GM12864 (cell line): ENCODE measurements around the gene MS4A10.

ENCODE experiments used
- DNase-seq: peaks from one replicate; pipeline ENCODE4 v3.0.0-alpha.2; 2011; ENCODE audit warnings: low read depth
- H3K4me3 ChIP-seq: 2 replicates; pipeline ENCODE4 v1.5.1; 2011; ENCODE audit warnings: mild to moderate bottlenecking, low read depth, low read length, control low read depth
- TF ChIP-seq, protein P1 (sequence below): IDR thresholded peaks from 2 replicates; pipeline ENCODE4 v1.5.1; 2011; ENCODE audit warnings: low read depth, mild to moderate bottlenecking, moderate library complexity, low read length, control low read depth, inconsistent platforms; ENCODE audit errors: missing control alignments

MS4A10 gene

DNA sequence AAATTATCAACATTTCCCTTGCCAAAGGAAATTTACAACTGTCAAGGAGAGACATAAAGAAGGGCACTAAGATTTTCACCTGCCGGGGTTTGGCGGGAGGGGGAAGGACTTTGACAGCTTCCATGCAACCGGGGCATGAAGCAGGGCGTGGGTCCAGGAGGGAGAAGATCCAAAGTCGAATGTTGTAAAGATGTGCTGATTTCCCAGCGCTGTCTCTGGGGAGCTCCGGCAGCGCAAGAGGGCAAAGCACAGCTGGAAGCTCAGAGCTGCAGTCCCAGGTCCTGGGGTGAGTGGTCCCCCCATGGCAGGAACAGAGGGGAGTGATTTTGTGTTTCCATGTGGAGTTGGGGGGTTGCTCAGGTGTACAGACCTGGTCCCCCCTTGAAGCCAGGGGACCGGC lies at the start of gene MS4A10:
Gene MS4A10, plus strand, starts transcription at position 198 of the 400 bp plus-strand sequence. CDS start 5,003 bp downstream, outside the sequence.
- DNase-seq, result no peak
- TF ChIP-seq, protein P1, sequence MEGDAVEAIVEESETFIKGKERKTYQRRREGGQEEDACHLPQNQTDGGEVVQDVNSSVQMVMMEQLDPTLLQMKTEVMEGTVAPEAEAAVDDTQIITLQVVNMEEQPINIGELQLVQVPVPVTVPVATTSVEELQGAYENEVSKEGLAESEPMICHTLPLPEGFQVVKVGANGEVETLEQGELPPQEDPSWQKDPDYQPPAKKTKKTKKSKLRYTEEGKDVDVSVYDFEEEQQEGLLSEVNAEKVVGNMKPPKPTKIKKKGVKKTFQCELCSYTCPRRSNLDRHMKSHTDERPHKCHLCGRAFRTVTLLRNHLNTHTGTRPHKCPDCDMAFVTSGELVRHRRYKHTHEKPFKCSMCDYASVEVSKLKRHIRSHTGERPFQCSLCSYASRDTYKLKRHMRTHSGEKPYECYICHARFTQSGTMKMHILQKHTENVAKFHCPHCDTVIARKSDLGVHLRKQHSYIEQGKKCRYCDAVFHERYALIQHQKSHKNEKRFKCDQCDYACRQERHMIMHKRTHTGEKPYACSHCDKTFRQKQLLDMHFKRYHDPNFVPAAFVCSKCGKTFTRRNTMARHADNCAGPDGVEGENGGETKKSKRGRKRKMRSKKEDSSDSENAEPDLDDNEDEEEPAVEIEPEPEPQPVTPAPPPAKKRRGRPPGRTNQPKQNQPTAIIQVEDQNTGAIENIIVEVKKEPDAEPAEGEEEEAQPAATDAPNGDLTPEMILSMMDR, result no peak

GRCh38 chr11:60739114-60739513 lies 46.0 kb upstream of the MS4A10 start:
- no peak for DNase-seq
- no peak overlapping the region for H3K4me3 ChIP-seq
- TF ChIP-seq, protein P1, result peak; percentile 31

More for the DNA sequence above, at the start of gene MS4A10:
- no peak within 1 kb of the TSS for H3K4me3 ChIP-seq

- TF ChIP-seq, protein P1, result no peak
- H3K4me3 ChIP-seq, result no peak overlapping the region
- DNase-seq, result no peak
These were observed 44.6 kb upstream of the MS4A10 start for GRCh38 chr11:60740573-60740972.

- TF ChIP-seq, protein P1, result no peak
- no peak overlapping the region for H3K4me3 ChIP-seq
- no peak for DNase-seq
These were observed 43.7 kb upstream of the MS4A10 start for GRCh38 chr11:60741421-60741820.

- no peak overlapping the region for H3K4me3 ChIP-seq
- TF ChIP-seq, protein P1, result no peak
These were observed 42.1 kb upstream of the MS4A10 start for GRCh38 chr11:60743058-60743457.

DNA sequence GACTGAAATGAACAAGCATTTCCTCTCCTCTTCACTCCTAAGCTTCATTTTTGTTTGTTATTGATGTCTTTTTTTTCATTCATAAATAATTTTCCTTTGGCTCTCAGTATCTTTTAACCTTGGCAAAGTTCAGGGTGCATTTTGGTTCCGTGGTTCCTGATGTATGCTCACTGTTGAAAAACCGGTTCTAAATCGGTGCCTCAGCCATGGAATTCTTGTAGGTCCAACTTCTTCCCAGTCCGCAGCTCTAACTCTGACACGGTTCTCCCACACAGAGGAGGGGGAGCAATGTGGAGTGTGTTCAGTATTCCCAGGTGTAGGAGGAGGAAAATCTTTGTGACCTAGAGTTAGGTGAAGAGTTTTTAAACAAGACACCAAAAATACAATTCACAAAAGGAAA lies 41.0 kb upstream of the MS4A10 start:
- no peak overlapping the region for H3K4me3 ChIP-seq
- TF ChIP-seq, protein P1, result no peak
- no peak for DNase-seq

More at GRCh38 chr11:60743058-60743457, 42.1 kb upstream of the MS4A10 start:
- no peak for DNase-seq

DNA sequence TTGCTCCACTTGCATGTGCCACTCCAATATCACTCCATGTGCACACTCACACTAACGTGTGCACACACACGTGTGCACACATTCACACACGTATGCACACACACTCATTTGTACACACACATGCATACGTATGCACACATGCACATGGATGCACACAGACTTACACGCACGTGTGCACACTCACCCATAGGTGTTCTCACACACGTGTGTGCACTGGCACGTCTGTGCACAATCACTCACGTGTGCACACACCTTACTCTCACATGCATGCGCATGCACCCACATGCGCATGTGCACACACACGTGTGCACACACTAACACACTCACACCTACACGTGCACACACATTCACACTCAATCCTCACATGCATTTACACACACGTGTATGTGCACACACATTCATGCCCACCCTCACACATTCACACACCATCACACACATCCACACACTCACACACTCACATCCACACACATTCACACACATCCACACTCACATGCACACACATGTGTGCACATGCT lies 37.7 kb upstream of the MS4A10 start:
- TF ChIP-seq, protein P1, result no peak
- no peak for DNase-seq
- no peak overlapping the region for H3K4me3 ChIP-seq
